ENCODE measurements around the gene JMJD1C.
"Not testable (repeated sequence)": the region's sequence is repeated elsewhere in the genome, so short reads cannot be mapped to it uniquely, and the experiment has no call there.

JMJD1C gene

GRCh38 chr10:63392224-63392623, 73.6 kb downstream of the JMJD1C start:
- DNase-seq = no peak

GRCh38 chr10:63391812-63392211, 74.0 kb downstream of the JMJD1C start:
- no peak for DNase-seq

- no peak for DNase-seq
Observed at GRCh38 chr10:63390521-63390920, 75.3 kb downstream of the JMJD1C start.

- DNase-seq = no peak
Observed at GRCh38 chr10:63388421-63389031, 77.3 kb downstream of the JMJD1C start.

GRCh38 chr10:63385254-63385653, 80.5 kb downstream of the JMJD1C start:
- DNase-seq = no peak

GRCh38 chr10:63384675-63385074, 81.1 kb downstream of the JMJD1C start:
- no peak for DNase-seq

- no peak for DNase-seq
Observed at GRCh38 chr10:63384001-63384400, 81.8 kb downstream of the JMJD1C start.

GRCh38 chr10:63383141-63383540, 82.6 kb downstream of the JMJD1C start:
- DNase-seq = no peak

GRCh38 chr10:63382066-63382465, 83.7 kb downstream of the JMJD1C start:
- DNase-seq = peak; percentile 34

- DNase-seq = not testable (repeated sequence)
Observed at GRCh38 chr10:63377305-63377661, 88.5 kb downstream of the JMJD1C start.

GRCh38 chr10:63376560-63377304, 89.0 kb downstream of the JMJD1C start:
- DNase-seq = peak; percentile 92

GRCh38 chr10:63375859-63376258, 89.9 kb downstream of the JMJD1C start:
- DNase-seq = peak; percentile 62

GRCh38 chr10:63375458-63375857, 90.3 kb downstream of the JMJD1C start:
- no peak for DNase-seq

- DNase-seq = peak; percentile 13
Observed at GRCh38 chr10:63374991-63375390, 90.8 kb downstream of the JMJD1C start.

- no peak for DNase-seq
Observed at GRCh38 chr10:63373176-63373575, 92.6 kb downstream of the JMJD1C start.

GRCh38 chr10:63369711-63370110, 96.1 kb downstream of the JMJD1C start:
- no peak for DNase-seq

- no peak for DNase-seq
Observed at GRCh38 chr10:63368365-63368764, 97.4 kb downstream of the JMJD1C start.

- no peak for DNase-seq
Observed at GRCh38 chr10:63366933-63367332, 98.8 kb downstream of the JMJD1C start.

GRCh38 chr10:63365976-63366765, 99.6 kb downstream of the JMJD1C start:
- no peak for DNase-seq

GRCh38 chr10:63364918-63365317, 100.9 kb downstream of the JMJD1C start:
- no peak for DNase-seq

- no peak for DNase-seq
Observed at GRCh38 chr10:63363951-63364350, 101.8 kb downstream of the JMJD1C start.

GRCh38 chr10:63355682-63356081, 110.1 kb downstream of the JMJD1C start:
- no peak for DNase-seq

- no peak for DNase-seq
Observed at GRCh38 chr10:63352976-63353375, 112.8 kb downstream of the JMJD1C start.
